ENCODE results near the gene NAT14.
"Not testable (repeated sequence)": the region's sequence is repeated elsewhere in the genome, so short reads cannot be mapped to it uniquely, and the experiment has no call there.

The NAT14 gene

GRCh38 chr19:55530996-55531395 is 46.0 kb downstream of the NAT14 start:
- H3K4me3 ChIP-seq (ENCODE audit: low read length): no peak overlapping the region
- DNase-seq (ENCODE audit: low read depth): no peak
- no peak for TF ChIP-seq CTCF (IDR thresholded peaks at IDR 0.05; ENCODE audit: insufficient read depth, low read depth, low read length, missing control alignments)

- not testable (repeated sequence) for DNase-seq (ENCODE audit: low read depth); H3K4me3 ChIP-seq (ENCODE audit: low read length)
Measured at GRCh38 chr19:55534280-55534679, 49.3 kb downstream of the NAT14 start.

- no peak for TF ChIP-seq CTCF (IDR thresholded peaks at IDR 0.05; ENCODE audit: insufficient read depth, low read depth, low read length, missing control alignments)
- no peak for DNase-seq (ENCODE audit: low read depth)
- H3K4me3 ChIP-seq (ENCODE audit: low read length): no peak overlapping the region
Measured at GRCh38 chr19:55535173-55535964, 50.4 kb downstream of the NAT14 start.

- no peak for TF ChIP-seq CTCF (IDR thresholded peaks at IDR 0.05; ENCODE audit: insufficient read depth, low read depth, low read length, missing control alignments)
Measured at GRCh38 chr19:55535965-55536350, 51.0 kb downstream of the NAT14 start.

GRCh38 chr19:55536366-55536765 is 51.4 kb downstream of the NAT14 start:
- TF ChIP-seq CTCF (IDR thresholded peaks at IDR 0.05; ENCODE audit: insufficient read depth, low read depth, low read length, missing control alignments): no peak
- no peak for DNase-seq (ENCODE audit: low read depth)
- no peak overlapping the region for H3K4me3 ChIP-seq (ENCODE audit: low read length)

More at GRCh38 chr19:55535965-55536350, 51.0 kb downstream of the NAT14 start:
- no peak for DNase-seq (ENCODE audit: low read depth)
- no peak overlapping the region for H3K4me3 ChIP-seq (ENCODE audit: low read length)
